Coronary artery (tissue), 2 donors: ENCODE measurements around the gene LPAR3.

ENCODE experiments used
- DNase-seq: peaks from one replicate; pipeline ENCODE4 v3.0.0-alpha.2; 2017; ENCODE audit warnings: low spot score
- H3K27ac ChIP-seq, 2 donors: fragments of 200-600 bp; sonication (generic); one replicate each; pipeline ENCODE4 v1.5.1; 2016 to 2019
- H3K4me3 ChIP-seq: fragments of 200-600 bp; sonication (generic); 2 replicates; pipeline ENCODE4 v1.5.1; 2016; ENCODE audit warnings: mild to moderate bottlenecking, moderate library complexity
- CTCF ChIP-seq: fragments of 200-600 bp; sonication (generic); IDR thresholded peaks from one replicate; pipeline ENCODE4 v1.5.1; 2019; ENCODE audit warnings: antibody characterized with exemption

LPAR3 gene, protein sequence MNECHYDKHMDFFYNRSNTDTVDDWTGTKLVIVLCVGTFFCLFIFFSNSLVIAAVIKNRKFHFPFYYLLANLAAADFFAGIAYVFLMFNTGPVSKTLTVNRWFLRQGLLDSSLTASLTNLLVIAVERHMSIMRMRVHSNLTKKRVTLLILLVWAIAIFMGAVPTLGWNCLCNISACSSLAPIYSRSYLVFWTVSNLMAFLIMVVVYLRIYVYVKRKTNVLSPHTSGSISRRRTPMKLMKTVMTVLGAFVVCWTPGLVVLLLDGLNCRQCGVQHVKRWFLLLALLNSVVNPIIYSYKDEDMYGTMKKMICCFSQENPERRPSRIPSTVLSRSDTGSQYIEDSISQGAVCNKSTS

DNA sequence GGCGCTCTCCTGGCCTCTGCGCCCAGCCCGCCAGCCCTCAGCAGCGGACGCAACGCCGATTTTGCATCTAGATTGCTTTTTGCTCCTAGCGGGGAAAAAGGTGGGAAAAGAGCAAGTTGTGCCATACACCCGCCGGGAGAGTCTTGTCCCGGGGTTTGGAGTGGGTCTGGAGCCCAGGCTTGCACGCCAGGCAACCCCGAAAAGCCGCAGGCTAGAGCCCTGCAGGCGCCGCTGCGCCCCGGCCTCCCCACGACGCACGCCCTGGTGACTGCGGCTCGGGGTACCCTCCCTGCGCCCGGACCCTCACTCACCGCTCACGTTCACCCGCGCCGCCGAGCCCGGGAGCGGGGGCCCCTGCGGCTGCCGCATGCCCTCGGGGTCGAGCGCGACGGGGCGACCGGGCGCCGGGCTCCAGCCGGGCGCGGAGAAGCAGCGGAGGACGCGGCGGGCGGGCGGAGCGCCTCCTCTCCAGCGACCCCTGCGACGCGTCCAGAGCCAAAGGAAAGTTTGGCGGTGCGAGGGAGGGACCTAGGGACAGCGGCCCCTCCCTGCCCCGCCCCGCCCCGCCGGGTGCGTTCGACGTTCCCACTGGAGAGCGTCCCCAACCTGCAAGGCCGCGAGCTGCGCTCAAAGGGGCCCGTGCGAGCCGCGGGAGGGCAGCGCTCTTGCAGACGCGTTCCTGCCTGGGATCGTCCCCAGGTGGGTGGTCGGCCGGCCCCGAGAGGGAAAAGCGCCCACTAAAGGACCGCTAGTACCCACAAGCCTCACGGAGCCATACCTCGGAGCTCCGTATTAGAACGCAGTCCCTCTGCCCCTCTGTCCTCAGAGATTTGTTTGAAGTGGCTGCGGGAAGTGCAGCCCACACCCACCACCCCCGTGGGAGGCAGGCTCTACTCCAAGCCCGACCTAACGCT lies at the start of gene LPAR3:
Gene LPAR3 (minus strand): TSS at position 502 of the 914 bp plus-strand sequence. CDS start 27,086 bp downstream, outside the sequence.
- DNase-seq = no peak
- Histone ChIP-seq H3K27ac (no peak within 1 kb of the TSS), H3K4me3 (peak within 1 kb of the TSS; percentile 57)
- no peak for TF ChIP-seq CTCF

DNA sequence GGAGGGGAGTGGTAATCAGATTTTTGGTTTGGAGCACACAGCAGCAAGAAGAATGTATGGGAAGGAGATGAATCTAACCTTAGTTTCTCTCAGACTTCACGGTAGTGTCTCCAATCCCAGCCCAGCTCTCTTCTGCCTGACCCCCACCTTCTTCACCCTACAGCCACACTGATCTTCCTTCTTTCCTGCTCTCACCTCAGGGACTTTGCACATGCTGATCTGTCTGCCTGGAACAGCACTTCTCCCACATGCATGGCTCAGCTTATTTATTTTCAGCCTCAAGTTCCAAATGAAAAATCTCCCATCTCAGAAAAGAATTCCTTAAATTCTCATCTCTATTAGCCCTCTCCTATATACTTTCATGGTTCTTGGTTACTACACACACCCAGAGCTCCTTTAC lies 48.8 kb upstream of the LPAR3 start:
- Histone ChIP-seq H3K27ac (no peak overlapping the region), H3K4me3 (no peak overlapping the region)
- no peak for TF ChIP-seq CTCF
- no peak for DNase-seq

DNA sequence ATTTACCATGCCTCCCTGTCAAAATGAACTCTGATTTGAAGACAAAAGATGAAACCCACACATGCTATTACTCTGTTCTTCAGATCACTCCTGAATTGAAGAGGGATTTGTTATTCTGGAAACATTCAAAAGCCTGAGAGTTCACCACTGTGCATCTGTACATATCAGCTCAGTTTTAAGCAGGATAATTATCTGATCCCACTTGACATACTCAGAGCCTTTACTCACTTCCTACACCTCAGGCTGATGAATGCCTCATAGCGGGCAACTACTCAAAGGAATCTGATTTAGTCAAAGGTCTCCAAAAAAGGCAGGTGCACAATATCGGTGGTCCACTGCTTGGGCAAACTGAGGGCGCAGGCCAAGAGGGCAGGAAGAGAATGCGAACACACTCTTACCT lies 47.5 kb upstream of the LPAR3 start:
- TF ChIP-seq CTCF = no peak
- no peak overlapping the region for H3K4me3 ChIP-seq
- DNase-seq = no peak
- no peak overlapping the region for H3K27ac ChIP-seq

DNA sequence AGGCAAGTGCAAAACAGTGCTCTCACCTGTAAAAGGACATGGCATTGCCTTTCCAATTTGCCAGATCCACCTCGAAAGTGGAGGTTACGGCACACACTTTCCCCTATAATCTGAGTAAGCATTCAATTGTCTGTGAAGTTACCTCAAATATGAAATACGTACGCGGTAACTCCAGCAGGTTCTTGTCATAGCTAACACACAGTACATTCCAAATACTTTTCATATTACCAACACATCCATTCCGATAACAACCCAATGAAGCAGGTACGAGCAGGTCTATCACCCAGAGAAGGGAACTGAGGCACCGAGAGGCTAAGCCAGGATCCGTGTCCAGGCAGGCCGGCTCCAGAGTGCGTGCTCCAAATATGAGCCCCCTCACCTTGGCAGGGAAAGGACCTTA lies 46.8 kb upstream of the LPAR3 start:
- Histone ChIP-seq H3K4me3 (no peak overlapping the region), H3K27ac (no peak overlapping the region)
- no peak for TF ChIP-seq CTCF
- DNase-seq = no peak

DNA sequence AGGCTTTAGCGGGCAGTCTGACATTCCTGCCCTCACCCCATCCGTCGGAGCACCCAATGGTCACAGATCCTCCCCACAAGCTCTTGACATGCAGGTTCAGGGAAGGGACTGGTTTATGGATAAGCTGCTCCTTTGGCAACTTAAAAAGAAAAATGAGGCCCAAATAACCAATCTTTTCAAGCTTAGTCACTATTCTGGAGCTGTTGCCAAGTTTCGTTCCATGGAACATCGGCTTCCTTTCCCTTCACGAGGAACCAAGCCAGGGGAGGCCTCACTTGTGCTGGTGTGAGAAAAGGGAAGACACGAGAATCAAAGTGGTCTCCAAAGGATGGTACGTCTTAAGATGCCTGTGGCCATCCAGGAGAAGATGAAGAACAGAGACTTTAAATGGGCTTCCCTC lies 46.1 kb upstream of the LPAR3 start:
- no peak for TF ChIP-seq CTCF

DNA sequence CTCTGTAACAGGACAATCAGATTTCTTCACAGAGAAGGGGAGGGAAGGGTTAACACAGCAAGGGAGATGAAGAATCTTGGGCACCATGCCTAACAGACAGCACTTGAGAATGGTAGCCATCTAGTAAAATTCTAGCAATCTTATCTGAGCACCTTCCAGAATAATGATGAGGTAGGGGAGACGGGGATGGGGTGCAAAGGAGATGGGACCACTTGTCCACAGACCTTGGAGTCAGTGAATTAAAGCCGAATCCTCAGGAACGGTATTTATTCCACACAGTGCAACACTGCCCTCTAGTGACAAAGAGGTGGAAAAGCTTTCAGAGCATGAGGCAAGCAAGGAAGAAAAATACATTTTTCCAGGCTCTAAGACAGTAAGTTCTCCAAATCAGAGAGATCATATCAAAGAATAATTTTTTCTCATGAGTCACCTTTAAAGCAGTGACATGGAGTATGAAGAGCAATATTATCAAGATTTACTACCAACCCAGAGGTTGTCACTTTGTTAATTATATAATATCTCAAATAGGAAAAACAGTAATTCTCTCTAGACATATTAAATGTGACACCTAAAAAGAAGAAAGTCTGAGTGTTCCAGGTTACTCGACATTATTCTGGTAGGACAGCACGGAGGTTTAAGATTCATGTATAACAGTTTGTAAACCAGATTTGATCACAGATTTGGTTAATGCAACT lies 43.3 kb upstream of the LPAR3 start:
- H3K4me3 ChIP-seq = no peak overlapping the region

More for the DNA sequence above, 46.1 kb upstream of the LPAR3 start:
- no peak for DNase-seq
- H3K27ac ChIP-seq = no peak overlapping the region
- no peak overlapping the region for H3K4me3 ChIP-seq

More for the DNA sequence above, 43.3 kb upstream of the LPAR3 start:
- DNase-seq = no peak
- no peak overlapping the region for H3K27ac ChIP-seq
- peak; percentile 90 for TF ChIP-seq CTCF
